CD14-positive monocyte (primary cell): ENCODE results near the gene PHOX2B. TPM values are rescaled to one million over a fixed set of nuclear protein-coding genes. Genes with fewer than 3 reads are reported as not detected.

Experiments
- DNase-seq, 3 donors: peaks; one replicate each; pipeline ENCODE4 v3.0.0-alpha.2; 2011 to 2022
- H2AFZ ChIP-seq: 2 replicates; pipeline ENCODE4 v1.6.0; 2012; ENCODE audit warnings: mild to moderate bottlenecking, low read depth, low read length, inconsistent platforms; ENCODE audit not compliant: insufficient read depth, poor library complexity, severe bottlenecking
- H3K27ac ChIP-seq, 2 donors: 1 replicate in 1 of 2; 2 replicates in 1 of 2; pipeline ENCODE4 v1.5.1; 2012 to 2013; ENCODE audit warnings: low read length in 2 of 2, control low read depth in 1 of 2, inconsistent platforms in 1 of 2, low read depth in 1 of 2, mild to moderate bottlenecking in 1 of 2
- H3K27me3 ChIP-seq, 2 donors: one replicate each; pipeline versions ENCODE4 v1.6.0 to v1.6.1; 2011 to 2013; ENCODE audit warnings: low read length in 2 of 2; ENCODE audit not compliant: control insufficient read depth in 2 of 2, insufficient read depth in 2 of 2
- H3K36me3 ChIP-seq, 2 donors: replicated peaks in 1 of 2; 1 replicate in 1 of 2; 2 replicates in 1 of 2; pipeline versions ENCODE4 v1.5.1 to v1.6.1; 2012 to 2013; ENCODE audit warnings: low read length in 2 of 2, control low read depth in 1 of 2, inconsistent platforms in 1 of 2, mild to moderate bottlenecking in 1 of 2; ENCODE audit not compliant: insufficient read depth in 2 of 2, control insufficient read depth in 1 of 2
- H3K4me1 ChIP-seq, 2 donors: 1 replicate in 1 of 2; 2 replicates in 1 of 2; pipeline versions ENCODE4 v1.5.1 to v1.6.1; 2012 to 2013; ENCODE audit warnings: low read length in 2 of 2, control low read depth in 1 of 2, inconsistent platforms in 1 of 2, mild to moderate bottlenecking in 1 of 2, moderate library complexity in 1 of 2; ENCODE audit not compliant: insufficient read depth in 2 of 2, control insufficient read depth in 1 of 2
- H3K4me2 ChIP-seq: replicated peaks from 2 replicates; pipeline ENCODE3; 2012; ENCODE audit warnings: low read length, moderate library complexity, mild to moderate bottlenecking; ENCODE audit not compliant: poor library complexity, severe bottlenecking; ENCODE audit errors: extremely low read depth
- H3K4me3 ChIP-seq, 3 experiments: fragments of 200-600 bp in 1 of 3; sonication (generic) in 1 of 3; replicated peaks in 1 of 3; 1 replicate in 2 of 3; 2 replicates in 1 of 3; pipeline ENCODE4 v1.5.1; 2011 to 2013; ENCODE audit warnings: low read length in 3 of 3, mild to moderate bottlenecking in 3 of 3, control low read depth in 2 of 3, low read depth in 2 of 3, inconsistent platforms in 1 of 3, moderate library complexity in 1 of 3
- H3K79me2 ChIP-seq: 2 replicates; pipeline ENCODE4 v1.6.0; 2012; ENCODE audit warnings: mild to moderate bottlenecking, control low read depth, inconsistent platforms, low read length, moderate library complexity; ENCODE audit not compliant: insufficient read depth
- H3K9ac ChIP-seq: 2 replicates; pipeline ENCODE4 v1.6.0; 2017; ENCODE audit warnings: low read length, mild to moderate bottlenecking; ENCODE audit not compliant: insufficient read depth, poor library complexity, severe bottlenecking
- H3K9me3 ChIP-seq, 2 donors: replicated peaks in 1 of 2; 1 replicate in 1 of 2; 2 replicates in 1 of 2; pipeline versions ENCODE4 v1.5.1 to v1.6.1; 2012 to 2013; ENCODE audit warnings: low read length in 2 of 2, control low read depth in 1 of 2; ENCODE audit not compliant: control insufficient read depth in 1 of 2, insufficient read depth in 1 of 2
- H4K20me1 ChIP-seq: 2 replicates; pipeline ENCODE4 v1.6.0; 2012; ENCODE audit warnings: mild to moderate bottlenecking, low read length, control low read depth, moderate library complexity; ENCODE audit not compliant: insufficient read depth
- H3K27ac Mint-ChIP-seq, 7 donors: one replicate each; pipeline ENCODE4 v1.8.0; 2020; ENCODE audit warnings: mild to moderate bottlenecking in 7 of 7, mixed read lengths in 7 of 7, moderate library complexity in 6 of 7, inconsistent platforms in 2 of 7
- H3K27me3 Mint-ChIP-seq, 3 donors: one replicate each; pipeline ENCODE4 v1.8.0; 2021 to 2022; ENCODE audit warnings: low read depth in 3 of 3, mild to moderate bottlenecking in 3 of 3, mixed read lengths in 3 of 3, moderate library complexity in 3 of 3, inconsistent platforms in 1 of 3
- H3K36me3 Mint-ChIP-seq, 2 donors: one replicate each; pipeline ENCODE4 v1.8.0; 2020; ENCODE audit warnings: mixed read lengths in 2 of 2, inconsistent platforms in 1 of 2, mild to moderate bottlenecking in 1 of 2
- H3K4me1 Mint-ChIP-seq: one replicate; pipeline ENCODE4 v1.8.0; 2020; ENCODE audit warnings: mild to moderate bottlenecking, mixed read lengths
- H3K4me3 Mint-ChIP-seq, 2 donors: one replicate each; pipeline ENCODE4 v1.8.0; 2020; ENCODE audit warnings: mild to moderate bottlenecking in 2 of 2, mixed read lengths in 2 of 2, moderate library complexity in 1 of 2
- H3K9me3 Mint-ChIP-seq, 7 donors: one replicate each; pipeline ENCODE4 v1.8.0; 2020 to 2022; ENCODE audit warnings: mixed read lengths in 7 of 7, mild to moderate bottlenecking in 6 of 7, moderate library complexity in 6 of 7, inconsistent platforms in 2 of 7
- CTCF ChIP-seq: fragments of 200-600 bp; IDR thresholded peaks from one replicate; pipeline ENCODE4 v1.8.0; 2022; ENCODE audit warnings: antibody characterized with exemption, mild to moderate bottlenecking
- WGBS: methylation state at CpG from one replicate; pipeline ENCODE4 v1.1.5; 2013; ENCODE audit warnings: missing lambda C conversion rate; ENCODE audit not compliant: insufficient coverage; 5-methylcytosine and 5-hydroxymethylcytosine counted together
- intact Hi-C, 2 donors: fragments of 100-400 bp; cut with micrococcal nuclease; formaldehyde crosslinking; loops; one replicate each; pipeline versions ENCODE4 v1.15.0 to v1.15.1; 2023
- polyA plus RNA-seq, 3 donors: library from polyadenylated mRNA; depleted of rRNA in 1 of 3; unstranded in 2 of 3; stranded (reverse) in 1 of 3; fragments of 300-500 nt in 2 of 3; fragments of >200 nt in 1 of 3; fragmentation: Illumina TruSeq in 2 of 3; gene quantifications; 1 replicate in 2 of 3; 2 replicates in 1 of 3; pipeline ENCODE4 v1.2.3, GENCODE V29; 2012 to 2021

Gene PHOX2B
- polyA plus RNA-seq, 3 donors: not detected

GRCh38 chr4:41714364-41715000, 34.0 kb downstream of the PHOX2B start:
- DNase-seq: no peak
- Histone ChIP-seq H3K4me1 (no peaks in the 10 kb centered on the region), H2AFZ (no peak overlapping the region), H3K4me2 (no peak overlapping the region), H3K79me2 (no peaks in the 10 kb centered on the region), H3K9me3 (no peaks in the 10 kb centered on the region), H4K20me1 (no peaks in the 10 kb centered on the region), H3K27ac (no peak overlapping the region), H3K36me3 (no peaks in the 10 kb centered on the region), H3K27me3 (peaks cover 4% of the 10 kb centered on the region in 2 donors), H3K9ac (no peak overlapping the region), H3K4me3 (no peak overlapping the region)
- 88% methylated on average over 1 of the region's 6 CpGs for WGBS
- no peak overlapping the region for H3K4me3 Mint-ChIP-seq
- H3K27me3 Mint-ChIP-seq: peaks cover 6 to 21% (median 6%) of the 10 kb centered on the region in 3 donors
- no peaks in the 10 kb centered on the region for H3K36me3 Mint-ChIP-seq
- no peaks in the 10 kb centered on the region for H3K4me1 Mint-ChIP-seq
- no peak for TF ChIP-seq CTCF
- peaks cover 0 to 7% (median 0%) of the 10 kb centered on the region in 7 donors for H3K9me3 Mint-ChIP-seq
- intact Hi-C loops: no loop called here
- no peak overlapping the region for H3K27ac Mint-ChIP-seq

GRCh38 chr4:41713768-41714167, 34.8 kb downstream of the PHOX2B start:
- intact Hi-C loops: no loop called here
- H3K27ac ChIP-seq: no peak overlapping the region
- H4K20me1 ChIP-seq: no peaks in the 10 kb centered on the region
- no peak overlapping the region for H3K4me2 ChIP-seq
- TF ChIP-seq CTCF: no peak
- Mint-ChIP-seq H3K27me3 (peaks cover 1 to 21% (median 4%) of the 10 kb centered on the region in 3 donors), H3K4me1 (no peaks in the 10 kb centered on the region), H3K4me3 (no peak overlapping the region), H3K9me3 (peaks cover 0 to 4% (median 0%) of the 10 kb centered on the region in 7 donors), H3K27ac (no peak overlapping the region), H3K36me3 (no peaks in the 10 kb centered on the region)
- H2AFZ ChIP-seq: no peak overlapping the region
- H3K27me3 ChIP-seq: peaks cover 4% of the 10 kb centered on the region in 2 donors
- H3K9me3 ChIP-seq: no peaks in the 10 kb centered on the region
- H3K4me3 ChIP-seq: no peak overlapping the region
- H3K9ac ChIP-seq: no peak overlapping the region
- no peaks in the 10 kb centered on the region for H3K36me3 ChIP-seq
- no peaks in the 10 kb centered on the region for H3K79me2 ChIP-seq
- WGBS: no CpG with 5 or more reads among the region's 1 CpG
- DNase-seq: no peak
- no peaks in the 10 kb centered on the region for H3K4me1 ChIP-seq
